PC-3 (cell line): ENCODE results near the gene ORC6. TPM values are rescaled to one million over a fixed set of nuclear protein-coding genes. Genes with fewer than 3 reads are reported as not detected.

Source experiments
- ATAC-seq: fragments of 200-7000 bp; cut with Tn5 transposase; 2 replicates; pipeline ENCODE4 v1.9.1; 2020; ENCODE audit warnings: mild to moderate bottlenecking, moderate library complexity
- BruUV-seq: library from RNA; stranded (reverse); fragments of 400-500 nt; replicated peaks from 2 replicates; lab custom pipeline; 2021; lab: Mats Ljungman, UMichigan
- CTCF ChIA-PET: fragments of 300-600 bp; sonication (Branson Sonifier 250); formaldehyde crosslinking; loops from one replicate; lab custom pipeline; 2022; ENCODE audit warnings: antibody characterized with exemption; lab: Charles Lee
- POLR2A ChIA-PET: fragments of 300-600 bp; sonication (Branson Sonifier 250); formaldehyde crosslinking; loops from one replicate; lab custom pipeline; 2022; ENCODE audit warnings: antibody characterized with exemption; ENCODE audit not compliant: unreplicated experiment; lab: Charles Lee
- DNase-seq: peaks from one replicate; pipeline ENCODE4 v3.0.0-alpha.2; 2015
- H2AFZ ChIP-seq: fragments of 300-600 bp; sonication (generic); 2 replicates; pipeline ENCODE4 v1.6.0; 2016; ENCODE audit warnings: antibody characterized with exemption, low read length
- H3F3A ChIP-seq: fragments of 300-600 bp; sonication (generic); one replicate; pipeline ENCODE4 v1.6.0; 2017; ENCODE audit warnings: antibody characterized with exemption, low read length, control low read depth, mild to moderate bottlenecking; ENCODE audit not compliant: unreplicated experiment
- H3K27ac ChIP-seq: fragments of 300-600 bp; sonication (generic); 2 replicates; pipeline ENCODE4 v1.5.1; 2016; ENCODE audit warnings: mild to moderate bottlenecking, low read length
- H3K27me3 ChIP-seq: fragments of 300-600 bp; sonication (generic); 2 replicates; pipeline ENCODE4 v1.6.1; 2016; ENCODE audit warnings: low read length, mixed read lengths
- H3K36me3 ChIP-seq: fragments of 300-600 bp; sonication (generic); 2 replicates; pipeline ENCODE4 v1.6.1; 2016; ENCODE audit warnings: low read depth, mixed run types, low read length, mixed read lengths
- H3K4me1 ChIP-seq: fragments of 300-600 bp; sonication (generic); 2 replicates; pipeline ENCODE4 v1.5.1; 2016; ENCODE audit warnings: low read length; ENCODE audit not compliant: insufficient read depth
- H3K4me2 ChIP-seq: fragments of 300-600 bp; sonication (generic); 2 replicates; pipeline ENCODE4 v1.6.0; 2016; ENCODE audit warnings: low read length
- H3K4me3 ChIP-seq: fragments of 300-600 bp; sonication (generic); 2 replicates; pipeline ENCODE4 v1.5.1; 2016; ENCODE audit warnings: mild to moderate bottlenecking, low read length, mixed read lengths
- H3K79me2 ChIP-seq: fragments of 300-600 bp; sonication (generic); 2 replicates; pipeline ENCODE4 v1.6.1; 2017; ENCODE audit warnings: low read length, mixed read lengths
- H3K9ac ChIP-seq: fragments of 300-600 bp; sonication (generic); 2 replicates; pipeline ENCODE4 v1.6.0; 2016; ENCODE audit warnings: mild to moderate bottlenecking, low read length
- H3K9me2 ChIP-seq: fragments of 300-600 bp; sonication (generic); replicated peaks from 2 replicates; pipeline ENCODE4 v1.6.1; 2016; ENCODE audit warnings: mixed run types, low read length, mixed read lengths
- H3K9me3 ChIP-seq: fragments of 300-600 bp; sonication (generic); 2 replicates; pipeline ENCODE4 v1.6.1; 2016; ENCODE audit warnings: low read length, mixed read lengths
- H4K20me1 ChIP-seq: fragments of 300-600 bp; sonication (generic); 2 replicates; pipeline ENCODE4 v1.6.1; 2016; ENCODE audit warnings: low read length, mixed read lengths
- EZH2 ChIP-seq: fragments of 300-600 bp; sonication (generic); IDR thresholded peaks from one replicate; pipeline ENCODE4 v1.6.1; 2017; ENCODE audit warnings: antibody characterized with exemption, mild to moderate bottlenecking, low read length; ENCODE audit not compliant: unreplicated experiment
- EZH2phosphoT487 ChIP-seq: fragments of 300-600 bp; sonication (generic); IDR thresholded peaks from 2 replicates; pipeline ENCODE4 v1.6.1; 2018; ENCODE audit warnings: mild to moderate bottlenecking, antibody characterized with exemption, low read length, borderline replicate concordance
- intact Hi-C: fragments of 100-400 bp; cut with micrococcal nuclease; formaldehyde crosslinking; loops from 2 replicates; pipeline ENCODE4 v1.9.0; 2023
- total RNA-seq: library from RNA; depleted of rRNA; stranded (reverse); fragments of >200 nt; gene quantifications from 2 replicates; pipeline ENCODE4 v1.2.3, GENCODE V29; 2014
- TF ChIP-seq, protein P1 (sequence below): fragments of 300-600 bp; sonication (generic); conservative IDR thresholded peaks from 2 replicates; pipeline ENCODE4 v1.5.1; 2017; ENCODE audit warnings: antibody characterized with exemption, low read depth, mild to moderate bottlenecking, low read length

The ORC6 gene
- total RNA-seq, 1 experiment from 2014 or later: 27.7 TPM

DNA sequence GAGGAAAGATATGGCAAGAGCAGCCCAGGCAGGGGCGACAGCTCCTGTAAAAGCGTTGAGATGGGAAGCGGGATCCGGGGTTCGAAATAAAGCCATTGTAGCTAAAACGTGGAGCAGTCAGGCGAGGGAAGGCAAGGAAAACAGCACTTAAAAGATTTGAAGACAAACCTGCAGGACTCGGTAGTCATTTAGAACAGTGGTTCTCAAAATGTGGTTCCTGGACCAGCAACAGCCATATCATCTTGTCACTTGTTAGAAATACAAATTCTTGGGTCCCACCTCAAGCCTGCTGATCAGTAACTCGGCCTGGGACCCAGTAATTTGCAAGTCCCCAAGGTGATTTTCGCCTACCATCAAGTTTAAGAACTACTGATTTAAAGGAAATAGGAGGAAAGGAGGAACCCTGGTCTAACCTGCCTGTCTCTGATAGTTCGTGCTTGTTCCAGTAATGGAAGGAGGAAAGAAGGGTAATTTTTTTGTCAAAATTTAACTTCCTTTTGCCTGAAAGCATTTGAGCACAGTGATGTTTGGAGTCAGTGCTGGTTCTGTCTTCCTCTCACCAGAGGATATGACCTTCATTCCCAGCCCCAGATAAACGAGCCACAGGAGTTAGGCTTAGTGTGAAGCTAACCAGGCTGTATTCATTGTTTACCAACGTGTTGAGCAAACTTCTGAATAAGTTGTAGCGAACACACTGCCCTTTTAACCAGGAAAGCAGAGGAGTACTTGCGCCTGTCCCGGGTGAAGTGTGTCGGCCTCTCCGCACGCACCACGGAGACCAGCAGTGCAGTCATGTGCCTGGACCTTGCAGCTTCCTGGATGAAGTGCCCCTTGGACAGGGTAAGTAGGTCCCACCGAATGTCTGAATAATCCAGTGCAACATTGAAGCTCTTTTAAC lies 1.1 kb downstream of the ORC6 start:
- Histone ChIP-seq H3K4me2 (peak overlapping the region; percentile 94), H3K36me3 (peaks cover 30% of the 10 kb centered on the region), H3K9ac (peak overlapping the region; percentile 89), H3K9me2 (no peaks in the 10 kb centered on the region), H3K79me2 (peaks cover 62% of the 10 kb centered on the region), H4K20me1 (peaks cover 49% of the 10 kb centered on the region), H2AFZ (no peak overlapping the region), H3K27me3 (no peaks in the 10 kb centered on the region), H3K4me1 (peaks cover 23% of the 10 kb centered on the region), H3K9me3 (no peaks in the 10 kb centered on the region), H3K27ac (no peak overlapping the region), H3F3A (no peaks in the 10 kb centered on the region), H3K4me3 (peak overlapping the region; percentile 95)
- ChIA-PET CTCF (interaction anchor here (0.6 kb wide), 1 partner anchor 27 kb away, joined by 4 read pairs; no protein-coding TSS in a partner anchor), POLR2A (interaction anchor here (0.6 kb wide), 1 partner anchor 139 kb away, joined by 4 read pairs; no protein-coding TSS in a partner anchor)
- TF ChIP-seq EZH2phosphoT487: no peak
- TF ChIP-seq, protein P1, sequence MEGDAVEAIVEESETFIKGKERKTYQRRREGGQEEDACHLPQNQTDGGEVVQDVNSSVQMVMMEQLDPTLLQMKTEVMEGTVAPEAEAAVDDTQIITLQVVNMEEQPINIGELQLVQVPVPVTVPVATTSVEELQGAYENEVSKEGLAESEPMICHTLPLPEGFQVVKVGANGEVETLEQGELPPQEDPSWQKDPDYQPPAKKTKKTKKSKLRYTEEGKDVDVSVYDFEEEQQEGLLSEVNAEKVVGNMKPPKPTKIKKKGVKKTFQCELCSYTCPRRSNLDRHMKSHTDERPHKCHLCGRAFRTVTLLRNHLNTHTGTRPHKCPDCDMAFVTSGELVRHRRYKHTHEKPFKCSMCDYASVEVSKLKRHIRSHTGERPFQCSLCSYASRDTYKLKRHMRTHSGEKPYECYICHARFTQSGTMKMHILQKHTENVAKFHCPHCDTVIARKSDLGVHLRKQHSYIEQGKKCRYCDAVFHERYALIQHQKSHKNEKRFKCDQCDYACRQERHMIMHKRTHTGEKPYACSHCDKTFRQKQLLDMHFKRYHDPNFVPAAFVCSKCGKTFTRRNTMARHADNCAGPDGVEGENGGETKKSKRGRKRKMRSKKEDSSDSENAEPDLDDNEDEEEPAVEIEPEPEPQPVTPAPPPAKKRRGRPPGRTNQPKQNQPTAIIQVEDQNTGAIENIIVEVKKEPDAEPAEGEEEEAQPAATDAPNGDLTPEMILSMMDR: no peak
- TF ChIP-seq EZH2: no peak
- no TSS peak for BruUV-seq
- intact Hi-C loops: no loop called here
- peak; percentile 4 for DNase-seq
- ATAC-seq: no peak

DNA sequence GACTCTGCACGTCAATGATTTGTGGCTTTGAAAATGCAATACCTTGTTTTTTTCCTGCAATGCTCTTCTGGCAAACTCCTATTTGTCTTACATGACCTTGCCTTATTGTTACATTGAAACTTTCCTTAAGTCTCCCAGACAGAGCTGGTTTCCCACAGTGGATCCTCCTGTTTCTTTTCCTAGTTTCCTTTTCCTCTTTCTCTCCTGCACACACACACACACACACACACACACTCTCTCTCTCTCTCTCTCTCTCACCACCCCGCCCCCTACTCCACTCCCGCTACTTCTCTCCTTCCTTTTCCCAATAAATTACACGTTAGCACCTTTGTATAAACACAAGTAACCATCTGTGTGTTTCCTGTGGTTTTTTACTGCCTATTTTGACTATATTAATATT lies 2.3 kb downstream of the ORC6 start:
- H3K4me3 ChIP-seq: peak overlapping the region; percentile 95
- H3K4me2 ChIP-seq: peak overlapping the region; percentile 94
- peaks cover 37% of the 10 kb centered on the region for H3K36me3 ChIP-seq
- ChIA-PET POLR2A (interaction anchor here (0.6 kb wide), 1 partner anchor 757 kb away, joined by 4 read pairs; no protein-coding TSS in a partner anchor), CTCF (no interaction called here)
- intact Hi-C loops: no loop called here
- TF ChIP-seq EZH2phosphoT487 (no peak), EZH2 (no peak)
- TF ChIP-seq, protein P1: no peak
- H2AFZ ChIP-seq: no peak overlapping the region
- no peaks in the 10 kb centered on the region for H3K27me3 ChIP-seq
- ATAC-seq: no peak
- no peak overlapping the region for H3K27ac ChIP-seq
- no peak for DNase-seq
- no peak overlapping the region for H3K9ac ChIP-seq
- peaks cover 16% of the 10 kb centered on the region for H3K4me1 ChIP-seq
- peaks cover 37% of the 10 kb centered on the region for H4K20me1 ChIP-seq
- no peaks in the 10 kb centered on the region for H3K9me3 ChIP-seq
- no peaks in the 10 kb centered on the region for H3F3A ChIP-seq
- BruUV-seq: no TSS peak
- peaks cover 50% of the 10 kb centered on the region for H3K79me2 ChIP-seq
- H3K9me2 ChIP-seq: no peaks in the 10 kb centered on the region
